K562 (cell line): ENCODE measurements around the gene LIF. TPM values are rescaled to one million over a fixed set of nuclear protein-coding genes. Genes with fewer than 3 reads are reported as not detected.
A peak's percentile ranks its signal among the peaks of the same experiment; 100 is the strongest.

Experiments used
- ATAC-seq: fragments of 200-7000 bp; cut with Tn5 transposase; 3 replicates; pipeline ENCODE4 v1.9.1; 2020; ENCODE audit warnings: moderate library complexity
- BruUV-seq: library from RNA; stranded (reverse); fragments of 400-500 nt; replicated peaks from 2 replicates; lab custom pipeline; 2021; lab: Mats Ljungman, UMichigan
- CTCF ChIA-PET: fragments of 300-600 bp; formaldehyde crosslinking; extraction: SDS; loops from one replicate; lab custom pipeline; 2021; ENCODE audit warnings: low intra/inter-chr PET ratio; lab: Yijun Ruan, JAX
- POLR2A ChIA-PET: fragments of 300-600, 350-650 bp; sonication (Branson Sonifier 250); formaldehyde crosslinking; extraction: SDS; loops from one replicate; lab custom pipeline; 2021; ENCODE audit warnings: antibody characterized with exemption, inconsistent platforms; lab: Yijun Ruan, JAX
- DNase-seq, 4 experiments: peaks; one replicate each; pipeline versions ENCODE4 v3.0.0 to v3.0.0-alpha.2; 2011 to 2018; ENCODE audit warnings: low spot score in 3 of 4, mixed read lengths in 3 of 4; ENCODE audit errors: extremely low read depth in 1 of 4
- FAIRE-seq: peaks from 2 replicates; lab custom pipeline; 2011; peaks lifted over from hg19 to GRCh38; lab: Jason Lieb, UNC
- H2AFZ ChIP-seq: 2 replicates; pipeline ENCODE4 v1.6.0; 2011; ENCODE audit warnings: low read depth, low read length, control low read depth, inconsistent platforms
- H3K27ac ChIP-seq: fragments of 200-600 bp; 3 replicates; pipeline ENCODE4 v1.8.0; 2011; ENCODE audit warnings: low read depth, mild to moderate bottlenecking, control low read depth, inconsistent platforms, low read length, moderate library complexity, mixed read lengths; ENCODE audit errors: extremely low read depth
- H3K27me3 ChIP-seq, 2 experiments: fragments of 300-600 bp in 1 of 2; 2 replicates in 1 of 2; 3 replicates in 1 of 2; pipeline versions ENCODE4 v1.6.0 to v1.8.0; 2011; ENCODE audit warnings: inconsistent platforms in 2 of 2, low read length in 2 of 2, mild to moderate bottlenecking in 1 of 2, mixed read lengths in 1 of 2, moderate library complexity in 1 of 2; ENCODE audit not compliant: control insufficient read depth in 2 of 2, insufficient read depth in 2 of 2
- H3K36me3 ChIP-seq: fragments of 300-600 bp; 3 replicates; pipeline ENCODE4 v1.8.0; 2011; ENCODE audit warnings: mild to moderate bottlenecking, low read length, inconsistent platforms; ENCODE audit not compliant: control insufficient read depth, insufficient read depth
- H3K4me1 ChIP-seq, 2 experiments: fragments of 200-600 bp in 1 of 2; replicated peaks in 1 of 2; 2 replicates in 1 of 2; 3 replicates in 1 of 2; pipeline versions ENCODE4 v1.5.1 to v1.8.0; 2011; ENCODE audit warnings: inconsistent platforms in 2 of 2, low read length in 2 of 2, mild to moderate bottlenecking in 1 of 2, mixed read lengths in 1 of 2, moderate library complexity in 1 of 2; ENCODE audit not compliant: control insufficient read depth in 2 of 2, insufficient read depth in 2 of 2
- H3K4me2 ChIP-seq: 2 replicates; pipeline ENCODE4 v1.6.1; 2011; ENCODE audit warnings: low read length, control low read depth, inconsistent platforms, mixed read lengths; ENCODE audit not compliant: insufficient read depth
- H3K4me3 ChIP-seq: fragments of 200-600 bp; sonication (generic), shearing (Covaris generic); 2 replicates; pipeline ENCODE4 v1.5.1; 2016; ENCODE audit warnings: control low read depth, inconsistent platforms
- H3K79me2 ChIP-seq: fragments of 200-600 bp; 3 replicates; pipeline ENCODE4 v1.8.0; 2011; ENCODE audit warnings: low read length, inconsistent platforms; ENCODE audit not compliant: control insufficient read depth, insufficient read depth
- H3K9ac ChIP-seq, 2 experiments: 2 replicates each; pipeline versions ENCODE4 v1.6.0 to v1.6.1; 2011; ENCODE audit warnings: low read depth in 2 of 2, low read length in 2 of 2, control low read depth in 1 of 2, inconsistent platforms in 1 of 2, mild to moderate bottlenecking in 1 of 2, mixed read lengths in 1 of 2; ENCODE audit not compliant: insufficient read depth in 1 of 2
- H3K9me1 ChIP-seq: one replicate; pipeline ENCODE4 v1.6.0; 2011; ENCODE audit warnings: inconsistent platforms, mild to moderate bottlenecking, low read length, moderate library complexity; ENCODE audit not compliant: control insufficient read depth, insufficient read depth
- H3K9me3 ChIP-seq: replicated peaks from 2 replicates; pipeline ENCODE4 v1.5.1; 2011; ENCODE audit warnings: low read depth, low read length, inconsistent platforms; ENCODE audit not compliant: control insufficient read depth, insufficient read depth
- H4K20me1 ChIP-seq: replicated peaks from 2 replicates; pipeline ENCODE4 v1.6.1; 2011; ENCODE audit warnings: low read length, inconsistent platforms, mixed read lengths; ENCODE audit not compliant: control insufficient read depth, insufficient read depth
- BCOR ChIP-seq: fragments of 450-650 bp; IDR thresholded peaks from 2 replicates; pipeline ENCODE4 v1.6.1; 2016
- DMBX1 ChIP-seq: fragments of 250-450 bp; sonication (Bioruptor Pico); IDR thresholded peaks from 2 replicates; pipeline ENCODE4 v1.8.0; 2022; ENCODE audit warnings: inconsistent platforms, mild to moderate bottlenecking, moderate library complexity, borderline replicate concordance
- HDAC2 ChIP-seq: fragments of 450-650 bp; IDR thresholded peaks from 2 replicates; pipeline ENCODE4 v1.6.1; 2016; ENCODE audit warnings: mild to moderate bottlenecking
- LARP7 ChIP-seq: fragments of 450-650 bp; IDR thresholded peaks from 2 replicates; pipeline ENCODE4 v1.6.1; 2016
- NR3C1 ChIP-seq: sonication (generic); formaldehyde crosslinking; IDR thresholded peaks from 2 replicates; pipeline ENCODE4 v1.8.1; 2022; ENCODE audit warnings: missing genetic modification reagents
- POLR2H ChIP-seq: IDR thresholded peaks from 2 replicates; pipeline ENCODE4 v1.6.1; 2016; ENCODE audit warnings: missing genetic modification characterization, low read depth, mild to moderate bottlenecking, control low read depth, missing compliant biosample characterization, moderate library complexity
- RFX7 ChIP-seq: fragments of 250-450 bp; sonication (Bioruptor Pico); IDR thresholded peaks from 2 replicates; pipeline ENCODE4 v1.5.1; 2021; ENCODE audit warnings: mild to moderate bottlenecking
- WGBS: fragments of 100-300 bp; shearing (Covaris generic); methylation state at CpG from one replicate; pipeline ENCODE4 v1.1.6; 2016; ENCODE audit warnings: low coverage, mixed read lengths; ENCODE audit not compliant: insufficient coverage; ENCODE audit errors: missing lambda C conversion rate; 5-methylcytosine and 5-hydroxymethylcytosine counted together
- in situ Hi-C: fragments of 300-500 bp; cut with MboI; formaldehyde crosslinking; loops from 4 replicates; pipeline ENCODE4 v1.15.0; 2018; ENCODE audit warnings: inconsistent platforms, mixed read lengths
- intact Hi-C: fragments of 100-400 bp; cut with micrococcal nuclease; formaldehyde crosslinking; loops from 2 replicates; pipeline ENCODE4 v1.14.2; 2022
- polyA plus RNA-seq, 8 experiments: library from polyadenylated mRNA; depleted of rRNA in 4 of 8; stranded (reverse) in 5 of 8; unstranded in 3 of 8; fragments of >200 nt; fragmentation: Nextera tagmentation in 2 of 8; fragmentation: Illumina TruSeq in 1 of 8; extraction: Ambion mirVana in 2 of 8; extraction: Trizol in 1 of 8; gene quantifications; 2 replicates each; pipeline versions ENCODE4 v1.2.1 to v1.2.3, GENCODE V29; 2011 to 2014; ENCODE audit warnings: inconsistent platforms in 1 of 8, missing spikeins in 1 of 8
- total RNA-seq, 7 experiments: library from RNA; depleted of rRNA in 6 of 7; stranded (reverse); fragments of >200 nt in 6 of 7; fragmentation: Illumina TruSeq in 2 of 7; extraction: Trizol in 2 of 7; gene quantifications; 2 replicates each; pipeline versions ENCODE4 v1.2.1 to v1.2.3, GENCODE V29; 2011 to 2021; ENCODE audit warnings: low replicate concordance in 1 of 7
- TF ChIP-seq, protein P1 (sequence below): fragments of 250-450 bp; sonication (Bioruptor Pico); IDR thresholded peaks from 2 replicates; pipeline ENCODE4 v1.4.0; 2020; ENCODE audit warnings: mild to moderate bottlenecking, moderate library complexity
- TF ChIP-seq, protein P2 (sequence below), 3 experiments: IDR thresholded peaks in 2 of 3; conservative IDR thresholded peaks in 1 of 3; 2 replicates each; pipeline ENCODE4 v1.5.1; 2011 to 2012; ENCODE audit warnings: low read length in 3 of 3, mild to moderate bottlenecking in 3 of 3, control low read depth in 2 of 3, improper control_type of control experiment in 1 of 3, inconsistent platforms in 1 of 3, low read depth in 1 of 3, mixed read lengths in 1 of 3, moderate library complexity in 1 of 3; ENCODE audit not compliant: insufficient read depth in 2 of 3

Gene LIF
- total and polyA plus RNA-seq, 9 of the 15 experiments (the other 6 are each of a cell fraction or from before 2014, with no cell fraction given): 0.05 to 0.39 (median 0.18) TPM; not detected in 3

DNA sequence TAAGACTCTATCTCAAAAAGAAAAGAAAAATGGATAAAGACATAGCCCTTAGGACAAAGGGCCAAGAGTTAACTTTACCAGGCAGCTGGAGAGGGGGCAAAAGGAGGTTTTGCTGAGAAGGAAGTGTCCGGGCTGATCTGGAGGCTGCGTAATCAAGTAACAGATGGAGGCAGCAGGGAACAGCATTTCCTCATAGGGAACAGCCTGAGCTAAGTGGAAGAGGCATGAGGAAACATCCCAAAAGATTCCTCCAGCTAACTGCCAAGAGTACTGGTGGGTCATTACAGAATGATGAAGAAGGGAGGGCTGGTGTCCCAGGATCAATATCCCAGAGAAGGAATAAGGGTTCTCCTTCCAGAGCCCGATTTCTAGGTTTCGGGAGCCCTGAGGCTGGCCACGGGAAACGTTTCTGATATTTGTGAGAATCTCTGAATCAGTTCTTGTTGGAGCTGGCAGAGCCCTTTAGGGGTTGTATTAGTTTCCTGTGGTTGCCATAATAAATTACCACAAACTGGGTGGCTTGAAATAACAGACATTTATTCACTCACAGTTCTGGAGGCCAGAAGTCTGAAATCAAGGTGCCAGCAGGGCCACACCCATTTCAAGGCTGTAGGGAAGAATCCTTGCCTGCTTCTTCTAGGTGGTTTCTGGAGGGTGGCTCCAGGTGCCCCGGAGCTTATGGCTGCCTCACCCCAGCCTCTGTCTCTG, 21.2 kb downstream of the LIF start:
- ATAC-seq (no peak), FAIRE-seq (no peak)
- Histone ChIP-seq H2AFZ (no peak overlapping the region), H3K4me3 (no peak overlapping the region), H3K27me3 (peaks cover 0 to 60% of the 10 kb centered on the region in 2 experiments; a peak in 2 of 5 replicates), H3K27ac (no peak overlapping the region), H3K9me1 (no peaks in the 10 kb centered on the region)
- no TSS peak for BruUV-seq
- TF ChIP-seq, protein P1, sequence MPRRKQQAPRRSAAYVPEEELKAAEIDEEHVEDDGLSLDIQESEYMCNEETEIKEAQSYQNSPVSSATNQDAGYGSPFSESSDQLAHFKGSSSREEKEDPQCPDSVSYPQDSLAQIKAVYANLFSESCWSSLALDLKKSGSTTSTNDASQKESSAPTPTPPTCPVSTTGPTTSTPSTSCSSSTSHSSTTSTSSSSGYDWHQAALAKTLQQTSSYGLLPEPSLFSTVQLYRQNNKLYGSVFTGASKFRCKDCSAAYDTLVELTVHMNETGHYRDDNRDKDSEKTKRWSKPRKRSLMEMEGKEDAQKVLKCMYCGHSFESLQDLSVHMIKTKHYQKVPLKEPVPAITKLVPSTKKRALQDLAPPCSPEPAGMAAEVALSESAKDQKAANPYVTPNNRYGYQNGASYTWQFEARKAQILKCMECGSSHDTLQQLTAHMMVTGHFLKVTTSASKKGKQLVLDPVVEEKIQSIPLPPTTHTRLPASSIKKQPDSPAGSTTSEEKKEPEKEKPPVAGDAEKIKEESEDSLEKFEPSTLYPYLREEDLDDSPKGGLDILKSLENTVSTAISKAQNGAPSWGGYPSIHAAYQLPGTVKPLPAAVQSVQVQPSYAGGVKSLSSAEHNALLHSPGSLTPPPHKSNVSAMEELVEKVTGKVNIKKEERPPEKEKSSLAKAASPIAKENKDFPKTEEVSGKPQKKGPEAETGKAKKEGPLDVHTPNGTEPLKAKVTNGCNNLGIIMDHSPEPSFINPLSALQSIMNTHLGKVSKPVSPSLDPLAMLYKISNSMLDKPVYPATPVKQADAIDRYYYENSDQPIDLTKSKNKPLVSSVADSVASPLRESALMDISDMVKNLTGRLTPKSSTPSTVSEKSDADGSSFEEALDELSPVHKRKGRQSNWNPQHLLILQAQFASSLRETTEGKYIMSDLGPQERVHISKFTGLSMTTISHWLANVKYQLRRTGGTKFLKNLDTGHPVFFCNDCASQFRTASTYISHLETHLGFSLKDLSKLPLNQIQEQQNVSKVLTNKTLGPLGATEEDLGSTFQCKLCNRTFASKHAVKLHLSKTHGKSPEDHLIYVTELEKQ (CRISPR knock-in tag): no peak
- TF ChIP-seq DMBX1 (CRISPR knock-in tag) (no peak), NR3C1 (no peak), LARP7 (no peak), BCOR (0 out of 2 replicates have a peak, but pooled peaks have one; percentile 24), POLR2H (tag) (no peak), HDAC2 (no peak), RFX7 (no peak)
- TF ChIP-seq, protein P2, sequence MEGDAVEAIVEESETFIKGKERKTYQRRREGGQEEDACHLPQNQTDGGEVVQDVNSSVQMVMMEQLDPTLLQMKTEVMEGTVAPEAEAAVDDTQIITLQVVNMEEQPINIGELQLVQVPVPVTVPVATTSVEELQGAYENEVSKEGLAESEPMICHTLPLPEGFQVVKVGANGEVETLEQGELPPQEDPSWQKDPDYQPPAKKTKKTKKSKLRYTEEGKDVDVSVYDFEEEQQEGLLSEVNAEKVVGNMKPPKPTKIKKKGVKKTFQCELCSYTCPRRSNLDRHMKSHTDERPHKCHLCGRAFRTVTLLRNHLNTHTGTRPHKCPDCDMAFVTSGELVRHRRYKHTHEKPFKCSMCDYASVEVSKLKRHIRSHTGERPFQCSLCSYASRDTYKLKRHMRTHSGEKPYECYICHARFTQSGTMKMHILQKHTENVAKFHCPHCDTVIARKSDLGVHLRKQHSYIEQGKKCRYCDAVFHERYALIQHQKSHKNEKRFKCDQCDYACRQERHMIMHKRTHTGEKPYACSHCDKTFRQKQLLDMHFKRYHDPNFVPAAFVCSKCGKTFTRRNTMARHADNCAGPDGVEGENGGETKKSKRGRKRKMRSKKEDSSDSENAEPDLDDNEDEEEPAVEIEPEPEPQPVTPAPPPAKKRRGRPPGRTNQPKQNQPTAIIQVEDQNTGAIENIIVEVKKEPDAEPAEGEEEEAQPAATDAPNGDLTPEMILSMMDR (IDR thresholded peaks at IDR 0.05 in 2 of 3, conservative IDR thresholded peaks at IDR 0.05 in 1 of 3; ENCODE audit: insufficient read depth in 2 of 3, low read depth in 1 of 3, low read length in 3 of 3): no peak
- TF ChIP-seq, all 486 proteins: peak for 1
- intact Hi-C loops (no loop called here), in situ Hi-C loops (no loop called here)
- no peaks in the 10 kb centered on the region for H3K79me2 ChIP-seq
- 22% methylated on average over 7 of the region's 7 CpGs for WGBS
- peaks cover 0 to 17% of the 10 kb centered on the region in 2 experiments; a peak in 4 of 5 replicates for H3K4me1 ChIP-seq
- H3K4me2 ChIP-seq: no peak overlapping the region
- H3K9me3 ChIP-seq: no peaks in the 10 kb centered on the region
- DNase-seq: no peak
- H3K9ac ChIP-seq: no peak overlapping the region
- no peaks in the 10 kb centered on the region for H3K36me3 ChIP-seq
- H4K20me1 ChIP-seq: no peaks in the 10 kb centered on the region
- CTCF ChIA-PET: no interaction called here
- POLR2A ChIA-PET: no interaction called here
